Measurements from ENCODE around the gene TNFRSF21. TPM values are rescaled to one million over a fixed set of nuclear protein-coding genes. Genes with fewer than 3 reads are reported as not detected.

The TNFRSF21 gene
- total and polyA plus RNA-seq, 2 of the 8 experiments (the other 6 are each of a cell fraction or from before 2014, with no cell fraction given) = 16.4 to 52.7 TPM

- no peak for TF ChIP-seq BCL11A (IDR thresholded peaks at IDR 0.05; ENCODE audit: low read depth in 2 of 2, low read length in 2 of 2)
- no peak for TF ChIP-seq BRCA1 (IDR thresholded peaks at IDR 0.05; ENCODE audit: low read depth, low read length)
- no peak for TF ChIP-seq SP1 (IDR thresholded peaks at IDR 0.05; ENCODE audit: low read depth, low read length)
- no peak for TF ChIP-seq PHF8 (conservative IDR thresholded peaks at IDR 0.05; ENCODE audit: low read depth, low read length)
- no peak for TF ChIP-seq POLR2A (IDR thresholded peaks at IDR 0.05; ENCODE audit: control extremely low read depth in 1 of 2, low read depth in 2 of 2, low read length in 2 of 2)
- TF ChIP-seq GABPA (IDR thresholded peaks at IDR 0.05; ENCODE audit: borderline replicate concordance, insufficient read depth, low read length) = no peak
- TF ChIP-seq TBP (IDR thresholded peaks at IDR 0.05; ENCODE audit: low read depth, low read length) = no peak
- TF ChIP-seq YY1 (IDR thresholded peaks at IDR 0.05; ENCODE audit: low read depth, low read length) = no peak
- no peak for TF ChIP-seq GTF2F1 (IDR thresholded peaks at IDR 0.05; ENCODE audit: borderline replicate concordance, low read depth, low read length)
- TF ChIP-seq RAD21 (IDR thresholded peaks at IDR 0.05 in 1 of 2, conservative IDR thresholded peaks at IDR 0.05 in 1 of 2; ENCODE audit: low read depth in 2 of 2, low read length in 2 of 2) = no peak
- no peak for TF ChIP-seq POLR2AphosphoS5 (IDR thresholded peaks at IDR 0.05; ENCODE audit: low read depth, low read length)
- no peak for TF ChIP-seq RFX5 (IDR thresholded peaks at IDR 0.05; ENCODE audit: borderline replicate concordance, low read depth, low read length)
- TF ChIP-seq CHD2 (IDR thresholded peaks at IDR 0.05; ENCODE audit: low read length) = no peak
- TF ChIP-seq SP4 (IDR thresholded peaks at IDR 0.05; ENCODE audit: low read length) = no peak
- TF ChIP-seq JUN (IDR thresholded peaks at IDR 0.05; ENCODE audit: low read depth, low read length) = no peak
These were observed 88.1 kb downstream of the TNFRSF21 start (continued) for GRCh38 chr6:47221565-47221964.
